Ascending aorta (tissue), 2 donors: Measurements from ENCODE around the gene KCNAB1. TPM values are rescaled to one million over a fixed set of nuclear protein-coding genes. Genes with fewer than 3 reads are reported as not detected.

Experiments
- DNase-seq, 2 donors: peaks; one replicate each; pipeline ENCODE4 v3.0.0-alpha.2; 2019; ENCODE audit warnings: low spot score in 2 of 2
- H3K27ac ChIP-seq, 2 donors: fragments of 200-600 bp; sonication (generic); one replicate each; pipeline ENCODE4 v1.5.1; 2016 to 2017; ENCODE audit warnings: mild to moderate bottlenecking in 1 of 2
- H3K27me3 ChIP-seq: fragments of 200-600 bp; sonication (generic); one replicate; pipeline ENCODE4 v1.5.1; 2017
- H3K36me3 ChIP-seq, 2 donors: fragments of 200-600 bp; sonication (generic); one replicate each; pipeline ENCODE4 v1.5.1; 2016
- H3K4me1 ChIP-seq, 2 donors: fragments of 200-600 bp; sonication (generic); one replicate each; pipeline ENCODE4 v1.5.1; 2016 to 2017; ENCODE audit warnings: mild to moderate bottlenecking in 1 of 2
- H3K4me3 ChIP-seq, 2 donors: fragments of 200-600 bp; sonication (generic); one replicate each; pipeline ENCODE4 v1.5.1; 2016 to 2017; ENCODE audit warnings: mild to moderate bottlenecking in 1 of 2
- H3K9me3 ChIP-seq, 2 donors: fragments of 200-600 bp; sonication (generic); one replicate each; pipeline ENCODE4 v1.5.1; 2016
- intact Hi-C: fragments of 100-400 bp; cut with DNase I; formaldehyde crosslinking; loops from one replicate; pipeline ENCODE4 v1.15.1; 2023
- total RNA-seq: library from RNA; depleted of rRNA; stranded (reverse); fragments of >200 nt; gene quantifications from one replicate; pipeline ENCODE4 v1.1.0, GENCODE V29; 2016
- TF ChIP-seq, protein P1 (sequence below), 3 experiments: fragments of 200-600 bp in 2 of 3; fragments of 450-650 bp in 1 of 3; sonication (generic) in 2 of 3; IDR thresholded peaks; one replicate each; pipeline ENCODE4 v1.5.1; 2016 to 2019; ENCODE audit warnings: antibody characterized with exemption in 3 of 3, mild to moderate bottlenecking in 1 of 3, moderate library complexity in 1 of 3

KCNAB1 gene
- total RNA-seq, 1 donor from 2014 or later: 15.1 TPM

DNA sequence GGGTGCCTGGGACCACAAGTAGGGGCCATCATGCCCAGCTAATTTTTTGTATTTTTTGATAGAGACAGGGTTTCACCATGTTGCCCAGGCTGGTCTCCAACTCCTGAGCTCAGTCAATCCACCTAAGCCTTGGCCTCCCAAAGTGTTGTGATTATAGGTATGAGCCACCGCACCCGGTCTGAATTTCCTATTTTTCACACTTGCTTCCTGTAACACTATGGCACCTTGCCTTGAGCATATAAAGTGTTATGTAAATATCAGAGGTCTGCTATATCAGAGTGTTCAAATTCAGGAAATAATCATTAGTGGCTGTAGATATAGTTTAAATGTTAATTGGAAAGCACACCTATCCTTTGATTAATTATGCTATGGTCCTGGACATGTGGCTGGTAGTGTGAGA lies 165.2 kb downstream of the KCNAB1 start:
- Histone ChIP-seq H3K4me3 (no peak overlapping the region), H3K27ac (no peak overlapping the region), H3K27me3 (no peaks in the 10 kb centered on the region), H3K4me1 (no peaks in the 10 kb centered on the region), H3K36me3 (no peaks in the 10 kb centered on the region), H3K9me3 (no peaks in the 10 kb centered on the region)
- TF ChIP-seq, protein P1, sequence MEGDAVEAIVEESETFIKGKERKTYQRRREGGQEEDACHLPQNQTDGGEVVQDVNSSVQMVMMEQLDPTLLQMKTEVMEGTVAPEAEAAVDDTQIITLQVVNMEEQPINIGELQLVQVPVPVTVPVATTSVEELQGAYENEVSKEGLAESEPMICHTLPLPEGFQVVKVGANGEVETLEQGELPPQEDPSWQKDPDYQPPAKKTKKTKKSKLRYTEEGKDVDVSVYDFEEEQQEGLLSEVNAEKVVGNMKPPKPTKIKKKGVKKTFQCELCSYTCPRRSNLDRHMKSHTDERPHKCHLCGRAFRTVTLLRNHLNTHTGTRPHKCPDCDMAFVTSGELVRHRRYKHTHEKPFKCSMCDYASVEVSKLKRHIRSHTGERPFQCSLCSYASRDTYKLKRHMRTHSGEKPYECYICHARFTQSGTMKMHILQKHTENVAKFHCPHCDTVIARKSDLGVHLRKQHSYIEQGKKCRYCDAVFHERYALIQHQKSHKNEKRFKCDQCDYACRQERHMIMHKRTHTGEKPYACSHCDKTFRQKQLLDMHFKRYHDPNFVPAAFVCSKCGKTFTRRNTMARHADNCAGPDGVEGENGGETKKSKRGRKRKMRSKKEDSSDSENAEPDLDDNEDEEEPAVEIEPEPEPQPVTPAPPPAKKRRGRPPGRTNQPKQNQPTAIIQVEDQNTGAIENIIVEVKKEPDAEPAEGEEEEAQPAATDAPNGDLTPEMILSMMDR (IDR thresholded peaks at IDR 0.05): no peak
- intact Hi-C loops: no loop called here
- DNase-seq: no peak

DNA sequence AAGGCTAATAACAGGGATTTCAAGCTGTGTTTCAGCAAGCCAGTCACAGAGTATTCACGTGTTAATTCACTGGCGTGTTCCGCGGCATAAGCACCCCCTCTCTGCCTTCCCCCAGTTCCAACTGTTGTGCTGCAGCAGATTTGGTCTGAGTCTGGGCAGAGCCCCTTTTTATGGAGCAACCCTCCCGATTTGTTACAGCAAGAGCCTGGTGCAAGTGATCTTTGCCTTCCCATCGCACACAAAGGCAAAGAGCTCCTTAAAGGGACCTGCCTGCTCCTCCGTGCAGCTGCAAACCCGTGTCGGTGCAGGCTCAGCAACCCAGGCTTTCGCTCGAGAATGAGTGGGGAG lies 170.5 kb downstream of the KCNAB1 start:
- DNase-seq: no peak
- no peaks in the 10 kb centered on the region for H3K9me3 ChIP-seq
- H3K4me1 ChIP-seq: peaks cover 0 to 2% of the 10 kb centered on the region in 2 donors
- H3K36me3 ChIP-seq: no peaks in the 10 kb centered on the region
- no peaks in the 10 kb centered on the region for H3K27me3 ChIP-seq
- TF ChIP-seq, protein P1 (IDR thresholded peaks at IDR 0.05): no peak
- intact Hi-C loops: no loop called here
- H3K27ac ChIP-seq: no peak overlapping the region
- peak overlapping the region; percentile 48 to 65 for H3K4me3 ChIP-seq

DNA sequence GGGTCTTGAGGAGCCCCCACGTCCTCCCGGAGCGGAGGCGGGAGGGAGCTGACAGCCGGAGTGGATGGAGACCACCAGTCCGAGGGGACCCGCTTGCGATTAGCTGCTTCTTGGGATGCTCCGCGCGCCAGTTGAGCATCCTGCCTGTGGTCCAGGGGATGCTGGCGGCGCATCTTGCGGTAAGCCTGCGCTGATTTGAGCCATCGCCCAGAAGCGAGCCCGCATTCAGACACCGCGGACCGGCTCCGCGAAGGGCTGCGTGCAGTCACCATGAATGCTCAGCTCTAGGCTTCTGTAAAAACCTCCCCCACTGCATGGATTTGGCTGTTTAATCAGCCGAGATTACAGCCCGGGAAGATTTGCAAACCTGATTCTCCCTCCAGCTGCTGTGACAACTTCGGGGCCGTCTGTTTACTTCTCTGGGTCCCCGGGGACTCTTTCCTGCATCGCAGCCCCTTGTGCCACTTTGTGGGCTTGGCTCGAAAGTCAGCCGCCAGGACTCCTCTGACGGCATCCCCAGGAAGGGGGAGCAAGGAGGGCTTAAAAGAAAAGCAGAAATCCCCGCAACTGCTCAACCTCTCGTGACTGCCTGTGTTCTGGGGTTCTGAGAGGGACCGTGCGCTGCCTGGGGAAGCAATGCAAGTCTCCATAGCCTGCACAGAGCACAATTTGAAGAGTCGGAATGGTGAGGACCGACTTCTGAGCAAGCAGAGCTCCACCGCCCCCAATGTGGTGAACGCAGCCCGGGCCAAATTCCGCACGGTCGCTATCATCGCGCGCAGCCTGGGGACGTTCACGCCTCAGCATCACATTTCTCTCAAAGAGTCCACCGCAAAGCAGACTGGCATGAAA lies 171.1 kb downstream of the KCNAB1 start:
- Histone ChIP-seq H3K4me1 (peaks cover 0 to 2% of the 10 kb centered on the region in 2 donors), H3K9me3 (no peaks in the 10 kb centered on the region), H3K4me3 (peak overlapping the region; percentile 48 to 65), H3K27ac (no peak overlapping the region), H3K27me3 (no peaks in the 10 kb centered on the region), H3K36me3 (no peaks in the 10 kb centered on the region)
- TF ChIP-seq, protein P1 (IDR thresholded peaks at IDR 0.05): no peak
- DNase-seq: no peak
- intact Hi-C loops: no loop called here

DNA sequence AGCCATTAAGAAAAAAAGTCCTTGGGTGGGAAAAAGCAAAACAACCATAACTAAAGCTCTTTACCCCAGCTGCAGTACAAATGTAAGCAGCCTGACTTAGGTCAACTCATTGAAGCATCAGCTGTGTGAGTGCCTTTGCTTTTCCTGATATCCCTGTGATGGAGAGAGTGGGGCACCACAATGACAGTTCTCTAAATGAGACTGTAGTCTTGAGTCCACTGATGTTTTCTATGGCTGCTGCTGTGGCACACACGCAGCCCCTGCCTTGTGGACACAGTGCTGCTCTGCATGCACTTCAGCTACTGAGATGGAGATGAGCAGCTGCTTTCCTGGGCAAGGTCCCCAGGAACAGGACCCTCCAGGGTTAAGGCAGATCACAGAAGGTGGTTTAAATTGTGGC lies 173.2 kb downstream of the KCNAB1 start:
- TF ChIP-seq, protein P1 (IDR thresholded peaks at IDR 0.05): no peak
- no peaks in the 10 kb centered on the region for H3K9me3 ChIP-seq
- no peak overlapping the region for H3K27ac ChIP-seq
- intact Hi-C loops: no loop called here
- no peaks in the 10 kb centered on the region for H3K27me3 ChIP-seq
- no peak overlapping the region for H3K4me3 ChIP-seq
- no peaks in the 10 kb centered on the region for H3K36me3 ChIP-seq
- H3K4me1 ChIP-seq: peaks cover 0 to 10% of the 10 kb centered on the region in 2 donors
- DNase-seq: no peak

DNA sequence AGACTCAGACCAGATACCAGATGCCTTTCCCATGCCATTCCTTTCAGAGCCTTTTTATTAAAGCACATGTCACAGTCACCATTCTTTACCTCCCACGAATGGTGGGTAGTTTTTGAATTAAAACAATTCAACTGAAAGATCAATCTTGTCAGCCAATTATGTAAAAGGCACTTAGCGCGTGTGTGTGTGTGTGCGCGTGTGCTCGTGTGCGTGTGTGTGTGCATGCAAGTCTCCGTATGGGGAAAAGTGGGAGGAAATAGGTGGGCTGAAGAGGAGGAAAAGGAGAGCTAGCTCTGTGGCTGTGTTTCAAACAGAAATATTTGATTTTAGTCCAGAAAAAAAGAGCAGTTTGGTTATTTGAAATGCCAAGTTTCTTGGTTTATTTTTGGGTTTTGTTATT lies 177.2 kb downstream of the KCNAB1 start:
- Histone ChIP-seq H3K27ac (no peak overlapping the region), H3K4me3 (no peak overlapping the region), H3K27me3 (no peaks in the 10 kb centered on the region), H3K4me1 (peaks cover 3 to 19% of the 10 kb centered on the region in 2 donors), H3K9me3 (no peaks in the 10 kb centered on the region), H3K36me3 (no peaks in the 10 kb centered on the region)
- intact Hi-C loops: no loop called here
- TF ChIP-seq, protein P1 (IDR thresholded peaks at IDR 0.05): no peak
- no peak for DNase-seq
